GM18868 (cell line): ENCODE results near the gene SLC10A6.

Experiments used
- ATAC-seq: cut with Tn5 transposase; IDR thresholded peaks from one replicate; pipeline ENCODE4 v1.9.1; 2021; ENCODE audit warnings: mild to moderate bottlenecking, moderate library complexity; ENCODE audit not compliant: unreplicated experiment

Gene SLC10A6

DNA sequence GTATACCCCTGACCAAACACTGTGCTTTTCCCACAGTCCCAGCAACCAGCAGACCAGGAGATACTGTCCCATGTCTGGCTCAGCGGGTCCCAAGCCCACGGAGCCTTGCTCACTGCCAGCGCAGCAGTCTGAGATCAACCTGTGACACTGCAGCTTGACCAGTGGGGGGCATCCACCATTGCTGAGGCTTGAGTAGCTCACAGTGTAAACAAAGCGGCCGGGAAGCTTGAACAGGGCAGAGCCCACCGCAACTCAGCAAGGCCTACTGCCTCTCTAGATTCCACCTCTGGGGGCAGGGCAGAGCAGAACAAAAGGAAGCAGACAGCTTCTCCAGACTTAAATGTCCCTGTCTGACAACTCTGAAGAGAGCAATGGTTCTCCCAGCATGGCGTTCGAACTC, 58.1 kb downstream of the SLC10A6 start:
- ATAC-seq: no peak

DNA sequence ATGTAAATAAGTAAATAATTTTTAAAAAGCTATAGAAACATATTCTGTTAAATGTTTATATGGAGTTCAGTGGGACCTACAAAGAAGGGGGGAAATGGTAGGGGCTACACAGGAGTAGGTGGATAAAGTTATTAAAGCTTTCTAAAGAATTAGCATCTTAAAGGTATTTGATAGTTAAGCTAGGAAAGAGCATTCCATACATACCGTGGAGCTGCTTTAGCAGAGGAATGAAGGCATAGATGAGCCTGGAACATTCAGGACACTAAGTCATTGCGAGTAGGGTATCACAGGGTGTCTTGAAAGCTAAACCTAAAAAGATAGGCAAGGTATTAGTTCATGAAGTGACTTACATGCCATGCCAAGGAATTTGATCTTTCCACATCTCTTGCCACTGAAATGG, 60.4 kb downstream of the SLC10A6 start:
- ATAC-seq: no peak

DNA sequence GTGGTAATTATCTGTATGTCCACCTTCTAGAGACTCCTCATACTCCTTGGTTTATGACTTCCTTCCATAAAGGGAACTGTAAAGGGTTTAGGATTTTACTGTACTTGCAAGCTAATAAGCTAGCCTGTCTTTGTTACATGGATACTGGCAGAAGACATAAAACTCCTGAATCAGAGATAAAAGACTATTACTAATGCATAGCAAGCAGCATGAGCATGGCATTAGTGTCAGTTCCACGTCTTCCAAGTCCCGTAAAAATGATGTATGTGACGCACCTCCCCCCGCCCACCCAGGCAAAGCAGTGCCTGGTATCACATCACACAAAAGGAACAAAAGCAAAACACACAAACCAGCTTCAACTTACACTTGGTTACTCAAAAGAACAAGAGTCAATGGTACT, 71.0 kb downstream of the SLC10A6 start:
- ATAC-seq: no peak

DNA sequence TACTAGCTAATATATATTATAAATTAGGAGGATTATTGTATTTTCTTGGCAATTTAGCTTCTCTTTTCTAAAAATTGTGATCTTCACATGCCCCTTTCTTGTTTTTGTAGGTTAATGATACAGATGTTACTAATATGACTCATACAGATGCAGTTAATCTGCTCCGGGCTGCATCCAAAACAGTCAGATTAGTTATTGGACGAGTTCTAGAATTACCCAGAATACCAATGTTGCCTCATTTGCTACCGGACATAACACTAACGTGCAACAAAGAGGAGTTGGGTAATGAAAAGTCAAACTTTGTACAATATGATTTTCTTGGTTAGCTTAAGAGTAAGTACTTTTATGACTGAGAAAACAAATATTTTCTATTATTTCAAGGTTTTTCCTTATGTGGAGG, 74.1 kb downstream of the SLC10A6 start:
- no peak for ATAC-seq
